Measurements from ENCODE around the gene HERPUD1.

Gene HERPUD1

GRCh38 chr16:56988948-56989945 lies 57.3 kb downstream of the HERPUD1 start, which contains the start of gene NLRC5 (continued):
- 0 out of 2 replicates have a peak, but pooled peaks have one; percentile 46 for TF ChIP-seq ZNF580 (tag by site-specific recombination; IDR thresholded peaks at IDR 0.05)
- TF ChIP-seq ZBTB10 (tag by site-specific recombination; IDR thresholded peaks at IDR 0.05), result no peak
- TF ChIP-seq SP2 (tag by site-specific recombination; IDR thresholded peaks at IDR 0.05), result no peak
- TF ChIP-seq ZSCAN4 (tag by site-specific recombination; IDR thresholded peaks at IDR 0.05), result no peak
- TF ChIP-seq ZNF585B (tag by site-specific recombination; IDR thresholded peaks at IDR 0.05), result no peak
- TF ChIP-seq ZNF776 (tag by site-specific recombination; IDR thresholded peaks at IDR 0.05; ENCODE audit: borderline replicate concordance), result no peak
- no peak for TF ChIP-seq ZNF155 (tag by site-specific recombination; IDR thresholded peaks at IDR 0.05)
- no peak for TF ChIP-seq GFI1B (tag by site-specific recombination; IDR thresholded peaks at IDR 0.05)
- peak; percentile 7; the same call in 1 of the 2 replicates for TF ChIP-seq ZNF404 (tag by site-specific recombination; IDR thresholded peaks at IDR 0.05)
- TF ChIP-seq ZNF501 (tag by site-specific recombination; IDR thresholded peaks at IDR 0.05), result peak; percentile 85; the same call in 1 of the 2 replicates
- TF ChIP-seq ZNF777 (tag by site-specific recombination; IDR thresholded peaks at IDR 0.05; ENCODE audit: borderline replicate concordance), result 0 out of 2 replicates have a peak, but pooled peaks have one; percentile 44
- TF ChIP-seq FEZF1 (tag by site-specific recombination; IDR thresholded peaks at IDR 0.05), result no peak
- TF ChIP-seq ZNF16 (tag by site-specific recombination; IDR thresholded peaks at IDR 0.05; ENCODE audit: low read depth), result no peak
- TF ChIP-seq ZNF280C (tag by site-specific recombination; IDR thresholded peaks at IDR 0.05), result no peak
- TF ChIP-seq PRDM1 (tag by site-specific recombination; IDR thresholded peaks at IDR 0.05), result 0 out of 2 replicates have a peak, but pooled peaks have one; percentile 34
- TF ChIP-seq ZNF362 (tag by site-specific recombination; IDR thresholded peaks at IDR 0.05), result no peak
- 0 out of 2 replicates have a peak, but pooled peaks have one; percentile 24 for TF ChIP-seq KLF7 (tag by site-specific recombination; IDR thresholded peaks at IDR 0.05; ENCODE audit: borderline replicate concordance)
- peak; percentile 93 for TF ChIP-seq ZBTB8A (tag by site-specific recombination; IDR thresholded peaks at IDR 0.05)
- TF ChIP-seq ZNF488 (tag by site-specific recombination; IDR thresholded peaks at IDR 0.05), result no peak
- TF ChIP-seq ZNF791 (tag by site-specific recombination; IDR thresholded peaks at IDR 0.05), result no peak
- TF ChIP-seq EGR2 (tag by site-specific recombination; IDR thresholded peaks at IDR 0.05; ENCODE audit: low read depth), result 0 out of 2 replicates have a peak, but pooled peaks have one; percentile 21
- no peak for TF ChIP-seq ZNF221 (tag by site-specific recombination; IDR thresholded peaks at IDR 0.05; ENCODE audit: borderline replicate concordance)
- peak; percentile 94 for TF ChIP-seq ZBTB20 (tag by site-specific recombination; IDR thresholded peaks at IDR 0.05)
- no peak for TF ChIP-seq ZNF624 (tag by site-specific recombination; IDR thresholded peaks at IDR 0.05)
- TF ChIP-seq ZNF132 (tag by site-specific recombination; IDR thresholded peaks at IDR 0.05; ENCODE audit: borderline replicate concordance), result no peak
- TF ChIP-seq ZNF530 (tag by site-specific recombination; IDR thresholded peaks at IDR 0.05; ENCODE audit: low read depth), result no peak
- TF ChIP-seq GLIS2 (tag by site-specific recombination; IDR thresholded peaks at IDR 0.05), result no peak
- peak; percentile 90 for TF ChIP-seq ZNF335 (tag by site-specific recombination; conservative IDR thresholded peaks at IDR 0.05)
- no peak for TF ChIP-seq BCL11B (tag by site-specific recombination; IDR thresholded peaks at IDR 0.05; ENCODE audit: low read depth)

Data from HEK293 (cell line).